Upper lobe of left lung (tissue), 6 donors: ENCODE data around the gene ZIC1. TPM values are rescaled to one million over a fixed set of nuclear protein-coding genes. Genes with fewer than 3 reads are reported as not detected.

Experiments
- ATAC-seq, 2 donors: fragments of 200-7000 bp; cut with Tn5 transposase; one replicate each; pipeline ENCODE4 v1.9.1; 2022; ENCODE audit warnings: mild to moderate bottlenecking in 2 of 2, moderate library complexity in 2 of 2; ENCODE audit not compliant: low FRiP score in 2 of 2
- DNase-seq, 2 donors: peaks; one replicate each; pipeline ENCODE4 v3.0.0-alpha.2; 2019 to 2020
- H3K27ac ChIP-seq, 4 donors: fragments of 200-600 bp; sonication (generic); one replicate each; pipeline ENCODE4 v1.5.1; 2016 to 2019
- H3K27me3 ChIP-seq, 4 donors: fragments of 200-600 bp; sonication (generic); one replicate each; pipeline ENCODE4 v1.5.1; 2017 to 2019
- H3K36me3 ChIP-seq, 4 donors: fragments of 200-600 bp; sonication (generic); one replicate each; pipeline ENCODE4 v1.5.1; 2016 to 2019
- H3K4me1 ChIP-seq, 4 donors: fragments of 200-600 bp; sonication (generic); one replicate each; pipeline ENCODE4 v1.5.1; 2018 to 2019
- H3K4me3 ChIP-seq, 4 donors: fragments of 200-600 bp; sonication (generic); one replicate each; pipeline ENCODE4 v1.5.1; 2017 to 2019; ENCODE audit warnings: mild to moderate bottlenecking in 2 of 4, moderate library complexity in 1 of 4
- H3K9me3 ChIP-seq, 4 donors: fragments of 200-600 bp; sonication (generic); one replicate each; pipeline ENCODE4 v1.5.1; 2018 to 2019
- EP300 ChIP-seq, 4 donors: sonication (generic); formaldehyde crosslinking; IDR thresholded peaks; one replicate each; pipeline ENCODE4 v1.5.1; 2017; ENCODE audit warnings: antibody characterized with exemption in 4 of 4, control low read depth in 2 of 4
- POLR2A ChIP-seq, 4 donors: fragments of 450-650 bp; IDR thresholded peaks; one replicate each; pipeline ENCODE4 v1.5.1; 2016 to 2017; ENCODE audit warnings: antibody characterized with exemption in 4 of 4, mild to moderate bottlenecking in 2 of 4
- POLR2AphosphoS5 ChIP-seq, 2 donors: sonication (generic); formaldehyde crosslinking; IDR thresholded peaks; one replicate each; pipeline ENCODE4 v1.5.1; 2017; ENCODE audit warnings: antibody characterized with exemption in 2 of 2
- WGBS, 2 donors: methylation state at CpG; one replicate each; pipeline ENCODE4 v1.1.5; 2017 to 2018; 5-methylcytosine and 5-hydroxymethylcytosine counted together
- total RNA-seq, 6 donors: library from RNA; depleted of rRNA in 4 of 6; stranded (reverse); fragments of >200 nt in 4 of 6; gene quantifications; one replicate each; pipeline versions ENCODE4 v1.1.0 to v1.2.1, GENCODE V29; 2016 to 2021
- TF ChIP-seq, protein P1 (sequence below), 6 experiments: fragments of 450-650 bp in 4 of 6; fragments of 200-600 bp in 2 of 6; sonication (generic) in 2 of 6; IDR thresholded peaks; one replicate each; pipeline ENCODE4 v1.5.1; 2016 to 2019; ENCODE audit warnings: antibody characterized with exemption in 6 of 6
- donor health status: DM: no; HTN: no; CAD: no; lungs with moderate emphysema.
- donor health status: DM: no; HTN: yes; CAD: no; lungs with severe emphysema.

The ZIC1 gene
- total RNA-seq, 6 donors from 2014 or later = not detected

DNA sequence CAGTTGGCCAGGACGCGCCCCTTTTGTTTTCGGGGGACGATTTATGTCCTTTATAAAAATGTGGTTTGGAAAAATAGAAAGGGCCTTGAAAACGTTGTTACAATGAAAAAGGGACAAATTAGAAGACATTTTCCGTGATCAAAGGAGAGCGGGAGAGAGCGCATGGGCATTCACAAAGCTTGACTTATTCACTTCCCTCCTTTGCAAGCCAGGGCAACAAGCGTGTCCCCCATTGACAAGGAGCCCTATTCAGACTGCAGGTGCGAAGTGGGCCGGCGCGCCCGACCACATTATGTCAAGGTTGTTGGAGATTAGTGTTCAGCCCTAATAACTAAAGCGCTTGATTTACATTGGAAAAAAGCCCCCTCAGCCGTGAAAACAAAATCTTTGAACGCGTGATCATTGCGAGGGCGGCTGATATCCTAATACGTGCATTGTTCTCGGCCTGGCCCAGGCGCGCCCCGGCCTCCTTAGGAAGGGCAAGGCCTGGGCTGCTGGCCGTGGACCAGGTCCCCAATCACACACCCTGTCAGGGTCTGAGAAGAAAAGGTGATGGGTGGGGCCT lies 28.7 kb upstream of the ZIC1 start:
- Histone ChIP-seq H3K9me3 (peaks cover 0 to 4% (median 0%) of the 10 kb centered on the region in 4 donors), H3K27ac (no peak overlapping the region), H3K36me3 (no peaks in the 10 kb centered on the region), H3K27me3 (peaks cover 0 to 52% (median 12%) of the 10 kb centered on the region in 4 donors), H3K4me1 (no peaks in the 10 kb centered on the region), H3K4me3 (no peak overlapping the region)
- ATAC-seq (peak in 1 of 2 donors; percentile 35), DNase-seq (no peak)
- WGBS, 2 donors = 8 to 10% methylated on average over 24 to 26 of the region's 26 CpGs
- TF ChIP-seq, protein P1, sequence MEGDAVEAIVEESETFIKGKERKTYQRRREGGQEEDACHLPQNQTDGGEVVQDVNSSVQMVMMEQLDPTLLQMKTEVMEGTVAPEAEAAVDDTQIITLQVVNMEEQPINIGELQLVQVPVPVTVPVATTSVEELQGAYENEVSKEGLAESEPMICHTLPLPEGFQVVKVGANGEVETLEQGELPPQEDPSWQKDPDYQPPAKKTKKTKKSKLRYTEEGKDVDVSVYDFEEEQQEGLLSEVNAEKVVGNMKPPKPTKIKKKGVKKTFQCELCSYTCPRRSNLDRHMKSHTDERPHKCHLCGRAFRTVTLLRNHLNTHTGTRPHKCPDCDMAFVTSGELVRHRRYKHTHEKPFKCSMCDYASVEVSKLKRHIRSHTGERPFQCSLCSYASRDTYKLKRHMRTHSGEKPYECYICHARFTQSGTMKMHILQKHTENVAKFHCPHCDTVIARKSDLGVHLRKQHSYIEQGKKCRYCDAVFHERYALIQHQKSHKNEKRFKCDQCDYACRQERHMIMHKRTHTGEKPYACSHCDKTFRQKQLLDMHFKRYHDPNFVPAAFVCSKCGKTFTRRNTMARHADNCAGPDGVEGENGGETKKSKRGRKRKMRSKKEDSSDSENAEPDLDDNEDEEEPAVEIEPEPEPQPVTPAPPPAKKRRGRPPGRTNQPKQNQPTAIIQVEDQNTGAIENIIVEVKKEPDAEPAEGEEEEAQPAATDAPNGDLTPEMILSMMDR (IDR thresholded peaks at IDR 0.05) = no peak
- TF ChIP-seq POLR2A (IDR thresholded peaks at IDR 0.05) (no peak), EP300 (IDR thresholded peaks at IDR 0.05) (no peak), POLR2AphosphoS5 (IDR thresholded peaks at IDR 0.05) (no peak)

DNA sequence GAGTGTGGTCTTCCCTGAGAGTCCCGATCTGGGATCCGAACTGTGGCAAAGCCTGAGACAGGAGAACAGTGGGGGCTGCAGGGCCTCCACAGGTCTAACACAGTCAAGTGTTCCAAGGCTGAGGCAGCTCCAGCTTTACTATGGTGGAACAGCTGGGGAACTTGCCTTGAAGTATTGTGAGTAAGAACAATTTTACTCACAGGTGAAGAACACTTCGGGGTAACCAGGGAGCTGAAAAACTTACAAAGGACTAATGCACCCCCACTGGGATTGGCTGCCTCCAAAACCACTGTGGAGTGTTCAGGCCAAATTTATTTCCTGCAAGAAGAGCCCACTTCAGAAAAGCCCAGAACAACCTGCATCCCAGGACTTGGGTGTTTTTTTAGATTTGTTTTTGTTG lies 28.2 kb upstream of the ZIC1 start:
- Histone ChIP-seq H3K27ac (no peak overlapping the region), H3K4me3 (no peak overlapping the region), H3K9me3 (peaks cover 0 to 4% (median 0%) of the 10 kb centered on the region in 4 donors), H3K4me1 (no peaks in the 10 kb centered on the region), H3K27me3 (peaks cover 0 to 53% (median 15%) of the 10 kb centered on the region in 4 donors), H3K36me3 (no peaks in the 10 kb centered on the region)
- TF ChIP-seq POLR2A (IDR thresholded peaks at IDR 0.05) (no peak), EP300 (IDR thresholded peaks at IDR 0.05) (no peak)
- TF ChIP-seq, protein P1 (IDR thresholded peaks at IDR 0.05) = no peak
- WGBS, 2 donors = 6 to 17% methylated on average over 2 to 3 of the region's 3 CpGs
- no peak for ATAC-seq
- no peak for DNase-seq

DNA sequence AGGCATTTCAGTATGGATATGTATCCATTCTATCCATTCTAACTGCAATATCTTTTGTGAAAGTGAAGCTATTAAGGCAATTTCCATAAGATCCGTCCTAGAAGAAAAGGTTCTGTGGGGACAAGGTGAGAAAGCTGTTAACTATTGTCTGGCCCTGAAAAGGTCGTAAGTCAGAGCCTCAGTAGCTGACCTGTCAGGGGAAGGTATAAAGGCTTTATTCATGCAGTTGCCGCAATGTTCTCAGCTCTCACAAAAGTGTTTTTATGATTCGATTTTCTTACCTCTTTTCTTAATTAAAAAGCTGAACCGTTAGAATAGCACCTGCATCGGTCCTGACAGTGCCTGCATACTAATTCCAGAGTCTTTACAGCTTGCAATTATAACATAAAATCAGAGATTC lies 27.6 kb upstream of the ZIC1 start:
- H3K27me3 ChIP-seq = peaks cover 0 to 55% (median 15%) of the 10 kb centered on the region in 4 donors
- no peak for TF ChIP-seq POLR2A (IDR thresholded peaks at IDR 0.05)
- no peak for TF ChIP-seq EP300 (IDR thresholded peaks at IDR 0.05)
- TF ChIP-seq POLR2AphosphoS5 (IDR thresholded peaks at IDR 0.05) = no peak
- TF ChIP-seq, protein P1 (IDR thresholded peaks at IDR 0.05) = no peak
- WGBS, 2 donors = 6 to 8% methylated on average over 6 of the region's 6 CpGs

DNA sequence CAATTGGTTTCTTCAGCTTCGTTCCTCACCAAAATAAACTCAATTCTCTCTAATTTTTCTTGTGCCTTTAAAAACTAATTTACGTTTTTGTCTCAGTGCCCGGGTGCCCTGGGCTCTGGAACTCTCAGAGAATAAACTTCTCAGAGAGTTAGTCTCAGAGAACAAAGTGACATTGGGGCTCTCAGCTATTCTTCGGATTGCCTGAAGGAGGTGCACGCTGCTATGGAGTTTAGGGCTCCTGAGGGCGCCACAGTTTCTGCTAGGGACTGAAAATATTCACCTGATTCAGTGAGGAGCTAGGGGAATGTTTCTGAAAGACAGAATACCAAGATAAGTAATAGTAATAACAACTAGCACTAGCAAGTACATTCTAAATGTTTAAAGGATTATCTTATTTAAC lies 25.5 kb upstream of the ZIC1 start:
- H3K27ac ChIP-seq = no peak overlapping the region
- no peaks in the 10 kb centered on the region for H3K9me3 ChIP-seq
- no peaks in the 10 kb centered on the region for H3K4me1 ChIP-seq
- WGBS, 2 donors = 4 to 5% methylated on average over 6 of the region's 6 CpGs
- H3K4me3 ChIP-seq = no peak overlapping the region
- no peak for ATAC-seq
- TF ChIP-seq POLR2A (IDR thresholded peaks at IDR 0.05) (no peak), EP300 (IDR thresholded peaks at IDR 0.05) (no peak), POLR2AphosphoS5 (IDR thresholded peaks at IDR 0.05) (no peak)
- TF ChIP-seq, protein P1 (IDR thresholded peaks at IDR 0.05) = no peak
- H3K36me3 ChIP-seq = no peaks in the 10 kb centered on the region
- H3K27me3 ChIP-seq = peaks cover 0 to 64% (median 14%) of the 10 kb centered on the region in 4 donors
- DNase-seq = no peak

More for the DNA sequence above, 27.6 kb upstream of the ZIC1 start:
- no peak overlapping the region for H3K4me3 ChIP-seq
- H3K36me3 ChIP-seq = no peaks in the 10 kb centered on the region
- ATAC-seq = no peak
- H3K4me1 ChIP-seq = no peaks in the 10 kb centered on the region
- no peak overlapping the region for H3K27ac ChIP-seq
- peaks cover 0 to 4% (median 0%) of the 10 kb centered on the region in 4 donors for H3K9me3 ChIP-seq
- no peak for DNase-seq
